ENCODE results near the gene MAG.
A peak's percentile ranks its signal among the peaks of the same experiment; 100 is the strongest.

MAG gene

DNA sequence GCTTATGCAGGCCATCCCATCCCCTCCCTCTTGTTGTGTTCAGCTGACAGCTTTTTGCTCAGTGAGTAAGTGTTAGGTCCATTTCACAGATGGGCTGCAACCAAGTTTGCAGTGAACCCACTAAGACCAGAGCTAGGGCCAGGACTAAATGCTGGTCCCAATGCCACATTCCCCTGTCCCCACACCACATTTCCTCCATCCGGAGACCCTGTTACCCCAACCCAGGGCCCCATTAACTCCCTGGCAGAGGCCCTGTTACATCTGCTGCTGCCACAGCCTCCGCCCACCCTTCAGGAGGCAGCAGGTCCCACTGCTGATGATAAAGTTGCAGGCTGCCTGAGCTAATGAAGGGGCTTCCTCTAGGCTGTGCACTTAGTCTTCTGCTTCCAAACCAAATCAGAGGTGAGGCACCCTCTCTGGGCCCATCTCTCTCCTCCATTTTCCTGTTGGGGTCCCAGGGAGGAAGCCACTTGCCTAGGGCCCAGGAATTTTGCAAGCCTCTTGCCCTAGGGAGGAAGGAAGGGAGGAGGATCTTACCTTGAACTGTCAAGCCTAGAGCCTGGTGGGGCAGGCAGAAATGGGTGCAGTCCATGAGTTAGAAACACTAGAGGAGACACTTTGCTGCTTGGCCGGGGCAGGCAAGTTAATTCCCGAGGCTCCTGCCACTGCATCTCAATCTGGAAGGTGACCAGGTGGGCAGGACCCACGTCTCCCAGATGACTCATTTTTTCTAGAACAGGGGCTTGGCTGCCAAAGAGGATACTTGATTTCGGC lies 26.6 kb upstream of the MAG start:
- no peak for DNase-seq (ENCODE audit: low read depth in 2 of 2, low spot score in 1 of 2)

DNA sequence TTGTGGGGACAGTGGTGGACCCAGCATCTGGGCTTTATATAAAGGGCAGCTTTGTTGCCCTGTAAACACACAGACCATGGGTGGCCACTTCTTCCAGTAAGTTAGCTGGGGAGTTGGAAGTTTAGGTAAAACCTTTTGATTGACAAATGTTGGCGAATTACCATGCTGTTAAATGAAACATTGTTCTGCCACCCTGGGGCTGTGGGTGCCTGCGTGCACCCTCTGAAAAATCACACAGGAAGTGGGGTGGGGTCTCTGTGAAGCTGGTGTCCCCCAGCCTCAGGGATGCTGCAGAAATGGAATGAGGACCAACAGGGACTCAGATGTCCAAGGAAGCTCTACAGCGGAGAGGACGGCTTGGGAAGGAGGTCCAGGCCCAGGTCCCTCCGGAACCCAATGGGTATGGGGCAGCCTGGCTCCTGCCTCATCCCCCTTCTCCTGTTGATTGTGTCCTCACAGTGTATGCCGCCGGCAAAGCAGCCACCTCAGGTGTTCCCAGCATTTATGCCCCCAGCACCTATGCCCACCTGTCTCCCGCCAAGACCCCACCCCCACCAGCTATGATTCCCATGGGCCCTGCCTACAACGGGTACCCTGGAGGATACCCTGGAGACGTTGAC lies 26.0 kb upstream of the MAG start:
- DNase-seq (ENCODE audit: low read depth in 2 of 2, low spot score in 1 of 2) = no peak

DNA sequence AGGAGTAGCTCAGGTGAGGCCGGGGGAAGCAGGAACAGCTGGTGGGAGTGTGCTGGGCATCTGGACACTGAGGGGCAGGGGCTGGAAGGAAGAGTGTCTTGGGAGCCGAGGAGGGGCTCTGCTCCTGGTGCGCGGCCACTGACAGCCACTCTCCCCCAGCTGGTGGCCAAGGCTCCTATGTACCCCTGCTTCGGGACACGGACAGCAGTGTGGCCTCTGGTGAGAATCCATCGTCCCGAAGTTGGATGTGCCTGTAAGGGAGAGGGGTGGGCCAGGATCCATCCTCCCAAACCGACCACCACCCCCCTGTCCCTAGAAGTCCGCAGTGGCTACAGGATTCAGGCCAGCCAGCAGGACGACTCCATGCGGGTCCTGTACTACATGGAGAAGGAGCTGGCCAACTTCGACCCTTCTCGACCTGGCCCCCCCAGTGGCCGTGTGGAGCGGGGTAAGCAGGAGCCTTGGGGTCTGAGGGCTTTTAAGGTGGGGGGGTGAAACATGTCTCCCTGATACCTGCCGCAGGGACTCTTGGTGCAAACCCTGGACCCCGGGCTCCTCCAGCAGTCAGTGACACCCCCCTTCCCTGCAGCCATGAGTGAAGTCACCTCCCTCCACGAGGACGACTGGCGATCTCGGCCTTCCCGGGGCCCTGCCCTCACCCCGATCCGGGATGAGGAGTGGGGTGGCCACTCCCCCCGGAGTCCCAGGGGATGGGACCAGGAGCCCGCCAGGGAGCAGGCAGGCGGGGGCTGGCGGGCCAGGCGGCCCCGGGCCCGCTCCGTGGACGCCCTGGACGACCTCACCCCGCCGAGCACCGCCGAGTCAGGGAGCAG lies 25.2 kb upstream of the MAG start:
- no peak for DNase-seq (ENCODE audit: low read depth in 2 of 2, low spot score in 1 of 2)

DNA sequence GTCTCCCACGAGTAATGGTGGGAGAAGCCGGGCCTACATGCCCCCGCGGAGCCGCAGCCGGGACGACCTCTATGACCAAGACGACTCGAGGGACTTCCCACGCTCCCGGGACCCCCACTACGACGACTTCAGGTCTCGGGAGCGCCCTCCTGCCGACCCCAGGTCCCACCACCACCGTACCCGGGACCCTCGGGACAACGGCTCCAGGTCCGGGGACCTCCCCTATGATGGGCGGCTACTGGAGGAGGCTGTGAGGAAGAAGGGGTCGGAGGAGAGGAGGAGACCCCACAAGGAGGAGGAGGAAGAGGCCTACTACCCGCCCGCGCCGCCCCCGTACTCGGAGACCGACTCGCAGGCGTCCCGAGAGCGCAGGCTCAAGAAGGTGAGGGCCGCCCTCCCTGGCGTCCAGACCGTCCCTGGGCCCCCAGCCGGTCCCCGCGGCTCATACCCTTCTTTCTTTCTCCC lies 24.6 kb upstream of the MAG start:
- peak in 1 of 2 donors; percentile 19 for DNase-seq (ENCODE audit: low read depth in 2 of 2, low spot score in 1 of 2)

GRCh38 chr19:35267818-35268535 lies 24.0 kb upstream of the MAG start:
- peak in 1 of 2 donors; percentile 53 for DNase-seq (ENCODE audit: low read depth in 2 of 2, low spot score in 1 of 2)

GRCh38 chr19:35268536-35269437 lies 23.2 kb upstream of the MAG start, which contains the start of gene USF2:
Gene USF2, plus strand, starts transcription at chr19:35268962. Its CDS starts 140 bp downstream, at chr19:35269102.
- DNase-seq (ENCODE audit: low read depth in 2 of 2, low spot score in 1 of 2) = peak in 1 of 2 donors; percentile 23

DNA sequence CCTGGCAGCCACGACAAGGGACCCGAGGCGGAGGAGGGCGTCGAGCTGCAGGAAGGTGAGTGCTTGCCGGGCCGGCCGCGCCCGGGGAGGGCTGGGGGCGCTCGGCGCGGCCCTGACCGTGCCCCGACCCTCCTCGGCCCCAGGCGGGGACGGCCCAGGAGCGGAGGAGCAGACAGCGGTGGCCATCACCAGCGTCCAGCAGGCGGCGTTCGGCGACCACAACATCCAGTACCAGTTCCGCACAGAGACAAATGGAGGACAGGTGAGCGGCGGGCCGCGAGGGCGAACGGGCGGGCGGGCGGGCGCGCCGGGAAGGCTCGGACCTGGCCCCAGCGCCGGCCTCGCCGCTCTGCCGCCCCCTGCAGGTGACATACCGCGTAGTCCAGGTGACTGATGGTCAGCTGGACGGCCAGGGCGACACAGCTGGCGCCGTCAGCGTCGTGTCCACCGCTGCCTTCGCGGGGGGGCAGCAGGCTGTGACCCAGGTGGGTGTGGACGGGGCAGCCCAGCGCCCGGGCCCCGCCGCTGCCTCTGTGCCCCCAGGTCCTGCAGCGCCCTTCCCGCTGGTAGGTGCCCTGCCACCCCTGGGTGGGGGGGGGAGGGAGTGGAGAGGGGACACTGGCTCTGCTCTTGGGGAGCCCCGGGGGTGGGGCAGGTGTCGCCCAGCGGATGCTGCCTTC lies 22.4 kb upstream of the MAG start:
- peak; percentile 51 to 52 for DNase-seq (ENCODE audit: low read depth in 2 of 2, low spot score in 1 of 2)

DNA sequence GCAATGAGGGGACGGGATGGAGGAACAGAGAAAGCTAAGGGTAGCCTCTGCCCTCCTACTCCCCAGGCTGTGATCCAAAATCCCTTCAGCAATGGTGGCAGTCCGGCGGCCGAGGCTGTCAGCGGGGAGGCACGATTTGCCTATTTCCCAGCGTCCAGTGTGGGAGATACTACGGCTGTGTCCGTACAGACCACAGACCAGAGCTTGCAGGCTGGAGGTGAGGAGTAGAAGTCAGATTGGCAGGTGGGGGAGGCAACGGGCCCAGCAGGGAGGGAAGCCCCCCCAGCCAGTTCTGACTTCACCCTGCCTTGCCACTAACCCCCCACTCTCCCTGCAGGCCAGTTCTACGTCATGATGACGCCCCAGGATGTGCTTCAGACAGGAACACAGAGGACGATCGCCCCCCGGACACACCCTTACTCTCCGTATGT lies 21.6 kb upstream of the MAG start:
- no peak for DNase-seq (ENCODE audit: low read depth in 2 of 2, low spot score in 1 of 2)

- no peak for DNase-seq (ENCODE audit: low read depth in 2 of 2, low spot score in 1 of 2)
These were observed 20.4 kb upstream of the MAG start for GRCh38 chr19:35271546-35271945.

GRCh38 chr19:35272122-35272719 lies 19.7 kb upstream of the MAG start:
- DNase-seq (ENCODE audit: low read depth in 2 of 2, low spot score in 1 of 2) = no peak

- DNase-seq (ENCODE audit: low read depth in 2 of 2, low spot score in 1 of 2) = no peak
These were observed 18.9 kb upstream of the MAG start for GRCh38 chr19:35272954-35273649.

DNA sequence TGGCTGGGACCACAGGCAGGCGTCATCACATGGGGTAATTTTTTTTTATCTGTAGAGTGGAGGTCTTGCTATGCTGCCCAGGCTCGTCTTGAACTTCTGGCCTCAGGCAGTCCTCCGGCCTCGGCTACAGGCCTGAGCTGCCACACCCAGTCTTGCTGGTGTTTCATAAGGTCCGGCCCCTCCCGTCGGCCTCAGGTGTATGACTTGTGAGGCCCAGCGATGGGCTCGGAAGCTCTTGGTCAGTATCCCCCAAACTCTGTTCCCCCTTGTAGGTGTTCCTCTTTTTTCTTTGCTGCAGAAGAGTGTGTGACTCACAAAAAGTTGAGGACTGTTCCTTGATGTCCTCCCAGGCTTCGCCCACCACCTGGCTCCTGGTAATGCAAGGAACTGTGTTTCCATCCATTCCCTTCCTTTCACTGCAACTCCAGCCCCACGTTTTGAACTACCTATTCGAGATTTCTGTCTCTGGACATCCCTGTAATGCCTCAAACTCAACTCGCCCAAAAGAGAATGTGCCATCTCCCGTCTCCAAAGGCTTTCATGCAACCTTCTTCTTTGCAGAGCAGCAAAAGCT lies 18.2 kb upstream of the MAG start:
- DNase-seq (ENCODE audit: low read depth in 2 of 2, low spot score in 1 of 2) = no peak

DNA sequence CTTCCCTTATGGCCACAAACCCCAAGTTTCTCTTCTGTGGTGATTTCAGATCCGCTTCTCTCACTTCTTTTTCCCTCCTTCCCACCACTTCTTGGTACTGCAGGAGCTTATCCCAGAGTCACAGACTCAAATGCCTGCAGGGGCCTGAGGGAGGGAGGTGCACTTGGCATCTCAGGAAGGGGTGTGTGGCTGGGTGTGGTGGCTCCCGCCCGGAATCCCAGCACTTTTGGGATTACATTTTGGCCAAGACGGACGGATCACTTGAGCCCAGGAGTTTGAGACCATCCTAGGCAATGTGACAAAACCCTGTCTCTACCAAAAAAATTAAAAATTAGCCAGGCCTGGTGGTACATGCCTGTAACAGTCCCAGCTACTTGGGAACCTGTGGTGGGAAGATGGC lies 17.6 kb upstream of the MAG start:
- no peak for DNase-seq (ENCODE audit: low read depth in 2 of 2, low spot score in 1 of 2)

DNA sequence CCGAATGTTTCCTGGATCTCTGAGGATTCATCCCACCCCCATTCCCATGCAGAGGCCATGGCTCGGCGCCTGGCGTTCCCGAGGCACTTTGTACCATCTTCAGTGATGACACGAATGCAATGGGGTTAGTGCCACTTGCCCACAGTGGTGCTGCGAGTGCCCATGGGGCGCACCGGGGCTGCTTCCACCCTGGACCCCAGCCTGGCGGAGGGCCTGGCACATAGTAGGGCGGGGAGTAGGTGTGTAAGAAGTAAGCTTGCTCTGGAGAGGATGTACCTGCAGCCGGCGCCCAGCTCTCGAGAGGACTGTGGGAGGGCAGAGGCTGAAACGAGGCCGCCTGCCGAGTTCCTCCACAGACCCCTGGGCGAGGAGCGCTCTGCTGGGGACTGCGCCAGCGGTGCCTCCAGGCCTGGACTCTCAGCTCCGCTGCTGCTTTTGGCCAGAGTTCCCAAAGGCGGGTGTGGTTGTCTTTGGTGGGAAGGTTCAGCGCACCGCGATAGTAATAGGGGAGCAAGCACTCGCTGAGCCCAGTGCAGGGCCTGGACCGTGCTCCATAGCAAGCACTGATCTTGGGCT lies 15.2 kb upstream of the MAG start:
- DNase-seq (ENCODE audit: low read depth in 2 of 2, low spot score in 1 of 2) = no peak

GRCh38 chr19:35278578-35279284 lies 13.2 kb upstream of the MAG start:
- DNase-seq (ENCODE audit: low read depth in 2 of 2, low spot score in 1 of 2) = no peak

GRCh38 chr19:35279374-35279773 lies 12.6 kb upstream of the MAG start:
- DNase-seq (ENCODE audit: low read depth in 2 of 2, low spot score in 1 of 2) = no peak
